Measurements from ENCODE around the gene SMIM22. TPM values are rescaled to one million over a fixed set of nuclear protein-coding genes. Genes with fewer than 3 reads are reported as not detected.

Gene SMIM22
- total RNA-seq, 2 experiments from 2014 or later = not detected

DNA sequence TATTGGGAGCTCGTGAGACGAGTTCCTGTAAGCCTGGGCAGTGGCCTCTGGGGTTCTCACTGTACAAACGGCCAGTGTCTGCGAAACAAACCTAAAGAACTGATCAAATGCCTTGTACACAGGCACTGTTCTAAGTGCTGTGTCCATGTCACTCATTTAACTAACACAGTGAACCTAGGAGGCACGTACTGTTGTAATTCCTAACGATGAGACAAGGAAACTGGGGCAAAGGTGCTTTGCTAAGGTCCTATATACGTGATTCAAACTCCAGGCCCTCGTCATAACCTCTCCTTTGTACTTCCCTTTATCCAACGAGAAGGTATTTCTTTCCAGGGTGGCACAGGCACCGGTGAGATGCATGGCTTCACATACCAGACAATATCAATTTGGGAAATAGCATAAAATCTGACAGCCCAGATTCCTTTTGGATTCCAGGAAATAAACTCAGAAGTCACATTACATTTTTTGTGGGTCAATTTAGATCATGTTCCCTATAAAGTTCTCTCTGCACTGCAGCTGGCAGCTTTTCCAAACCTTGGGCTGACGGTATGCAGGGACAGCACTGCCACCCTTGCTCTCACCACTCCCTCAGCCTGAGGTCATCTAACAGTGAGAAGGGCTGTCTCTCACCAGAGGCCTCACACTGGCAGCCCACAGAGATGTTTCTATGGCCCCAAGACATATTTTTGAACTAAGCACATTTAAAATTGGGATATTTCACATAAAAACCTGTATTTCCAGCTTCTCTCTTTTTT lies 33.6 kb downstream of the SMIM22 start:
- H3K9me3 ChIP-seq (ENCODE audit: control insufficient read depth in 1 of 2, insufficient read depth in 1 of 2, low read length in 2 of 2) = no peaks in the 10 kb centered on the region
- no peaks in the 10 kb centered on the region for H3K4me1 ChIP-seq (ENCODE audit: insufficient read depth, low read length)
- Mint-ChIP-seq H3K4me1 (ENCODE audit: low read depth) (peaks cover 5% of the 10 kb centered on the region), H3K27me3 (no peaks in the 10 kb centered on the region), H3K9me3 (no peaks in the 10 kb centered on the region), H3K36me3 (ENCODE audit: low read depth) (peaks cover 90% of the 10 kb centered on the region), H3K4me3 (no peak overlapping the region), H3K27ac (no peak overlapping the region)
- ChIA-PET POLR2A (no interaction called here), CTCF (interaction anchor here (0.6 kb wide), 1 partner anchor 332 kb away, joined by 4 read pairs; no protein-coding TSS in a partner anchor)
- peaks cover 83% of the 10 kb centered on the region for H3K36me3 ChIP-seq (ENCODE audit: insufficient read depth, low read length)
- DNase-seq (no peak), ATAC-seq (ENCODE audit: poor library complexity) (no peak)
- H3K4me3 ChIP-seq (ENCODE audit: low read length) = no peak overlapping the region
- no peak for TF ChIP-seq CTCF (IDR thresholded peaks at IDR 0.05)
- H3K27ac ChIP-seq (ENCODE audit: low read depth in 1 of 2, low read length in 2 of 2) = no peak overlapping the region
- no peaks in the 10 kb centered on the region for H3K27me3 ChIP-seq (ENCODE audit: control insufficient read depth in 1 of 2, insufficient read depth in 2 of 2, low read length in 2 of 2)
- intact Hi-C loops (cut with DNase I, micrococcal nuclease) = no loop called here

- H3K4me3 Mint-ChIP-seq = no peak overlapping the region
- Histone ChIP-seq H3K27me3 (ENCODE audit: control insufficient read depth in 1 of 2, insufficient read depth in 2 of 2, low read length in 2 of 2) (no peaks in the 10 kb centered on the region), H3K36me3 (ENCODE audit: insufficient read depth, low read length) (peaks cover 77% of the 10 kb centered on the region), H3K27ac (ENCODE audit: low read depth in 1 of 2, low read length in 2 of 2) (no peak overlapping the region), H3K9me3 (ENCODE audit: control insufficient read depth in 1 of 2, insufficient read depth in 1 of 2, low read length in 2 of 2) (no peaks in the 10 kb centered on the region), H3K4me1 (ENCODE audit: insufficient read depth, low read length) (no peaks in the 10 kb centered on the region), H3K4me3 (ENCODE audit: low read length) (no peak overlapping the region)
- H3K27me3 Mint-ChIP-seq = no peaks in the 10 kb centered on the region
- ChIA-PET POLR2A (no interaction called here), CTCF (no interaction called here)
- DNase-seq = no peak
- no peak overlapping the region for H3K27ac Mint-ChIP-seq
- intact Hi-C loops (cut with DNase I, micrococcal nuclease) = no loop called here
- no peak for TF ChIP-seq CTCF (IDR thresholded peaks at IDR 0.05)
- H3K4me1 Mint-ChIP-seq (ENCODE audit: low read depth) = peaks cover 5% of the 10 kb centered on the region
- ATAC-seq (ENCODE audit: poor library complexity) = no peak
- peaks cover 87% of the 10 kb centered on the region for H3K36me3 Mint-ChIP-seq (ENCODE audit: low read depth)
- H3K9me3 Mint-ChIP-seq = no peaks in the 10 kb centered on the region
Measured at GRCh38 chr16:4830408-4830807, 35.2 kb downstream of the SMIM22 start.

GRCh38 chr16:4831616-4832015 lies 36.4 kb downstream of the SMIM22 start:
- H3K36me3 ChIP-seq (ENCODE audit: insufficient read depth, low read length) = peaks cover 77% of the 10 kb centered on the region
- DNase-seq = no peak
- TF ChIP-seq CTCF (IDR thresholded peaks at IDR 0.05) = no peak
- no peak overlapping the region for H3K27ac ChIP-seq (ENCODE audit: low read depth in 1 of 2, low read length in 2 of 2)
- H3K4me3 Mint-ChIP-seq = no peak overlapping the region
- intact Hi-C loops (cut with DNase I, micrococcal nuclease) = no loop called here
- H3K4me1 ChIP-seq (ENCODE audit: insufficient read depth, low read length) = no peaks in the 10 kb centered on the region
- no peaks in the 10 kb centered on the region for H3K27me3 ChIP-seq (ENCODE audit: control insufficient read depth in 1 of 2, insufficient read depth in 2 of 2, low read length in 2 of 2)
- no peaks in the 10 kb centered on the region for H3K9me3 Mint-ChIP-seq
- H3K27me3 Mint-ChIP-seq = no peaks in the 10 kb centered on the region
- peaks cover 5% of the 10 kb centered on the region for H3K4me1 Mint-ChIP-seq (ENCODE audit: low read depth)
- ATAC-seq (ENCODE audit: poor library complexity) = no peak
- H3K27ac Mint-ChIP-seq = no peak overlapping the region
- CTCF ChIA-PET = no interaction called here
- no peaks in the 10 kb centered on the region for H3K9me3 ChIP-seq (ENCODE audit: control insufficient read depth in 1 of 2, insufficient read depth in 1 of 2, low read length in 2 of 2)
- POLR2A ChIA-PET = no interaction called here
- no peak overlapping the region for H3K4me3 ChIP-seq (ENCODE audit: low read length)
- H3K36me3 Mint-ChIP-seq (ENCODE audit: low read depth) = peaks cover 84% of the 10 kb centered on the region

All from CD4-positive, alpha-beta T cell (primary cell).